ENCODE measurements around the gene XAGE2.

Gene XAGE2

DNA sequence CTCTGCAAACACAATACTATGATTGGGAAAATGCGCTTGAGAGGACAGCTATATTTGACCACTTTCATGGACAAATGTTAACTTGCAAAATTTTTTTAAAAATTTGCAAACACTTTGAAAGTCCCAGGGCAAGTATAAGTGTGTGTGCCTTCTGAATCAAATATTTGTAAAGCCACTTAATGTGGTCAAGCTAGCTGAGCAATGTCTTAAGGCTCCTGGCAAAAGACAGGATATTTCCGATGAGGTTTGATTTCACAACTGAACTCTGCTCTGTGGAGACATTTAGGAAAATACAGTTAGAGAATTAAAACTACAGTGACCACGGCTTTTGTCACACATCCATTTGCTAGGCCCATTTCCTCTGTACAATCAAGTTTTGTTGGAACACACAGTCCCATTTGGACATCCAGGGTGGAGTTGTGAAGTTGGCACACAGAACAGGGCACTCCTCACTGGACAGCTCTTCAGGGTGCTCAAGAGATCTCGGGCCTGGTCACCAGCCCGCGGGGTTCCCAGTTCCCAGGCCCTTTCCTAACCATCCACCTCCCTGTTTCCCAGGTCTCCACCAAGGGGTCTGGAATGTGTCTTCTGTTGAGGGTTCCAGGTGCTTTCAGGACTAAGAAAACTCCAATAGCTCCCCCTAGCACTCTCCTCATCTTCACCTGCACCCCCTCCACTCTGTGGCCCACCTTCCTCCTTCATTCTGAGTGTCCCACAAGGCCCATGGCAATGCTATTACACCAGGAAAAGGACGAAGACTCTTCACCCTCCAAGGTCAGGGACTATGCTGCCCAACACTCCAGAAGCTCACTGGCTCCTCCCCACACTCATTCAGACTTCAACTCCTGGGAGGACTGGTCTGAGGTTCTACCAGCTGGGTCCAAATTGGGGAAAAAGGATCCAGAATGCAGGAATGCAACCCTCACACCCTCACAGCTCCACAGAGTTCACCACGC is 41.9 kb downstream of the XAGE2 start:
- no peaks in the 10 kb centered on the region for H3K9me3 Mint-ChIP-seq
- H3K36me3 Mint-ChIP-seq (ENCODE audit: low read depth): no peaks in the 10 kb centered on the region
- no peaks in the 10 kb centered on the region for H3K27me3 Mint-ChIP-seq
- H3K27ac Mint-ChIP-seq: no peak overlapping the region
- no peaks in the 10 kb centered on the region for H3K4me1 Mint-ChIP-seq (ENCODE audit: low read depth)
- H3K4me3 Mint-ChIP-seq: no peak overlapping the region

DNA sequence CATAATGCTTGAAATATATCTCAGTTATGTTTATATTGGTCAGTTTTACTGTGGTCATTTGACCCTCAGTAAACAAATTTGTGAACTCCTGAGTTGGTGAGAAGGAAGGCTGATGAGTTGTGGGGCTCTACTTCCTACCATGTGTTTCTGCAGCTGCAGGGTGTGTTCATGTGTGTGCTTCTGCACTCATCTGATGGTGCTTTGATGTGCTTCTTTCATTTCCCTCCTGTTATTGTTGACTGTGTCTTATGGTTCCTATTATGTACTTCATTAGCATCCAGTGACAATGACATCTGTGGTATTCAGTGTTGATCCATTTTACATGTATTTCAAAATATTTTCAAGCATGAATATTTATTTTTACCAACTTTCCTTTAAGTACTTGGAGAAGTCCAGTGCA is 46.5 kb downstream of the XAGE2 start:
- Mint-ChIP-seq H3K27me3 (peaks cover 3% of the 10 kb centered on the region), H3K4me3 (no peak overlapping the region), H3K4me1 (ENCODE audit: low read depth) (no peaks in the 10 kb centered on the region), H3K27ac (no peak overlapping the region), H3K9me3 (no peaks in the 10 kb centered on the region), H3K36me3 (ENCODE audit: low read depth) (no peaks in the 10 kb centered on the region)

GRCh38 chrX:52416816-52417215 is 48.0 kb downstream of the XAGE2 start:
- H3K4me3 Mint-ChIP-seq: no peak overlapping the region
- no peaks in the 10 kb centered on the region for H3K4me1 Mint-ChIP-seq (ENCODE audit: low read depth)
- H3K27ac Mint-ChIP-seq: no peak overlapping the region
- peaks cover 3% of the 10 kb centered on the region for H3K27me3 Mint-ChIP-seq
- H3K9me3 Mint-ChIP-seq: no peaks in the 10 kb centered on the region
- no peaks in the 10 kb centered on the region for H3K36me3 Mint-ChIP-seq (ENCODE audit: low read depth)

GRCh38 chrX:52420824-52421443 is 52.1 kb downstream of the XAGE2 start:
- Mint-ChIP-seq H3K4me3 (no peak overlapping the region), H3K27me3 (peaks cover 2% of the 10 kb centered on the region)

GRCh38 chrX:52422884-52423283 is 54.1 kb downstream of the XAGE2 start:
- H3K27me3 Mint-ChIP-seq: no peaks in the 10 kb centered on the region
- H3K36me3 Mint-ChIP-seq (ENCODE audit: low read depth): no peaks in the 10 kb centered on the region
- no peak overlapping the region for H3K27ac Mint-ChIP-seq
- H3K9me3 Mint-ChIP-seq: no peaks in the 10 kb centered on the region
- H3K4me3 Mint-ChIP-seq: no peak overlapping the region
- no peaks in the 10 kb centered on the region for H3K4me1 Mint-ChIP-seq (ENCODE audit: low read depth)

More at GRCh38 chrX:52420824-52421443, 52.1 kb downstream of the XAGE2 start:
- H3K9me3 Mint-ChIP-seq: no peaks in the 10 kb centered on the region
- no peaks in the 10 kb centered on the region for H3K36me3 Mint-ChIP-seq (ENCODE audit: low read depth)
- no peaks in the 10 kb centered on the region for H3K4me1 Mint-ChIP-seq (ENCODE audit: low read depth)
- H3K27ac Mint-ChIP-seq: no peak overlapping the region

- Mint-ChIP-seq H3K9me3 (no peaks in the 10 kb centered on the region), H3K27me3 (no peaks in the 10 kb centered on the region), H3K4me3 (no peak overlapping the region), H3K36me3 (ENCODE audit: low read depth) (no peaks in the 10 kb centered on the region), H3K27ac (no peak overlapping the region), H3K4me1 (ENCODE audit: low read depth) (no peaks in the 10 kb centered on the region)
Measured at GRCh38 chrX:52424656-52425055, 55.8 kb downstream of the XAGE2 start.
